ENCODE data around the gene ZMYND19. TPM values are rescaled to one million over a fixed set of nuclear protein-coding genes. Genes with fewer than 3 reads are reported as not detected.

The ZMYND19 gene
- total and polyA plus RNA-seq, 2 of the 8 experiments (the other 6 are each of a cell fraction or from before 2014, with no cell fraction given), result 42.4 to 58.7 TPM

DNA sequence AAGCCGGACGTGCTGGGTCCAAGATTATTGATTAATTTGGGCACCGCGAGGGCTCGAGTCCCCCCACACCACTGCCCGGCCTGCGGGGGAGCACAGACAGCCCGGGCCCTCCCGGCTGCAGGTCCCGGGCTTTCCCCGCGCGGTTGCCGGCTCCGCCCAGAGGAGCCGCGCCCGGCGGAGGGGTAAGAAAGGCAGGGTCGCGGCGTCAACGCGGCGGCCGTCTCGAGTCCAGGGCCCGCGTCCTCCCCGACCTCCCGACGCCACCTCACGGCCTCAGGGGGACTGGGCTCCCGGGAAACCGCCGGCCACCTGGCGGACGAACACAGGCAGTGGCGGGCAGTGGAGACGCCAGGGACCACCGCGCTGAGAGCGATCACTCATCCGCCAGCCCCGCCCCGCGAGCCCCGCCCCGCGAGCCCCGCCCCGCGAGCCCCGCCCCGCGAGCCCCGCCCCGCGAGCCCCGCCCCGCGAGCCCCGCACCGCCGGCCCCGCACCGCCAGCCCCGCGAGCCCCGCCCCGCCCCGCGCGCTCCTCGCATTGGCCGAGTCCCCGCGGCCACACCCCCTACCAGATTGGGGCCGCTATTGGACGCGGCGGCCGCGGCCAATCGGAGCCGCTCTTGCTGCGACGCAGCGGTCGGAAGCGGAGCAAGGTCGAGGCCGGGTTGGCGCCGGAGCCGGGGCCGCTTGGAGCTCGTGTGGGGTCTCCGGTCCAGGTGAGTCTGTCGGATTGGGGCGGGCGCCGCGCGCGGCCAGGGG lies 38.9 kb downstream of the ZMYND19 start, which contains the start of gene MRPL41 (continued):
- TF ChIP-seq, protein P1, sequence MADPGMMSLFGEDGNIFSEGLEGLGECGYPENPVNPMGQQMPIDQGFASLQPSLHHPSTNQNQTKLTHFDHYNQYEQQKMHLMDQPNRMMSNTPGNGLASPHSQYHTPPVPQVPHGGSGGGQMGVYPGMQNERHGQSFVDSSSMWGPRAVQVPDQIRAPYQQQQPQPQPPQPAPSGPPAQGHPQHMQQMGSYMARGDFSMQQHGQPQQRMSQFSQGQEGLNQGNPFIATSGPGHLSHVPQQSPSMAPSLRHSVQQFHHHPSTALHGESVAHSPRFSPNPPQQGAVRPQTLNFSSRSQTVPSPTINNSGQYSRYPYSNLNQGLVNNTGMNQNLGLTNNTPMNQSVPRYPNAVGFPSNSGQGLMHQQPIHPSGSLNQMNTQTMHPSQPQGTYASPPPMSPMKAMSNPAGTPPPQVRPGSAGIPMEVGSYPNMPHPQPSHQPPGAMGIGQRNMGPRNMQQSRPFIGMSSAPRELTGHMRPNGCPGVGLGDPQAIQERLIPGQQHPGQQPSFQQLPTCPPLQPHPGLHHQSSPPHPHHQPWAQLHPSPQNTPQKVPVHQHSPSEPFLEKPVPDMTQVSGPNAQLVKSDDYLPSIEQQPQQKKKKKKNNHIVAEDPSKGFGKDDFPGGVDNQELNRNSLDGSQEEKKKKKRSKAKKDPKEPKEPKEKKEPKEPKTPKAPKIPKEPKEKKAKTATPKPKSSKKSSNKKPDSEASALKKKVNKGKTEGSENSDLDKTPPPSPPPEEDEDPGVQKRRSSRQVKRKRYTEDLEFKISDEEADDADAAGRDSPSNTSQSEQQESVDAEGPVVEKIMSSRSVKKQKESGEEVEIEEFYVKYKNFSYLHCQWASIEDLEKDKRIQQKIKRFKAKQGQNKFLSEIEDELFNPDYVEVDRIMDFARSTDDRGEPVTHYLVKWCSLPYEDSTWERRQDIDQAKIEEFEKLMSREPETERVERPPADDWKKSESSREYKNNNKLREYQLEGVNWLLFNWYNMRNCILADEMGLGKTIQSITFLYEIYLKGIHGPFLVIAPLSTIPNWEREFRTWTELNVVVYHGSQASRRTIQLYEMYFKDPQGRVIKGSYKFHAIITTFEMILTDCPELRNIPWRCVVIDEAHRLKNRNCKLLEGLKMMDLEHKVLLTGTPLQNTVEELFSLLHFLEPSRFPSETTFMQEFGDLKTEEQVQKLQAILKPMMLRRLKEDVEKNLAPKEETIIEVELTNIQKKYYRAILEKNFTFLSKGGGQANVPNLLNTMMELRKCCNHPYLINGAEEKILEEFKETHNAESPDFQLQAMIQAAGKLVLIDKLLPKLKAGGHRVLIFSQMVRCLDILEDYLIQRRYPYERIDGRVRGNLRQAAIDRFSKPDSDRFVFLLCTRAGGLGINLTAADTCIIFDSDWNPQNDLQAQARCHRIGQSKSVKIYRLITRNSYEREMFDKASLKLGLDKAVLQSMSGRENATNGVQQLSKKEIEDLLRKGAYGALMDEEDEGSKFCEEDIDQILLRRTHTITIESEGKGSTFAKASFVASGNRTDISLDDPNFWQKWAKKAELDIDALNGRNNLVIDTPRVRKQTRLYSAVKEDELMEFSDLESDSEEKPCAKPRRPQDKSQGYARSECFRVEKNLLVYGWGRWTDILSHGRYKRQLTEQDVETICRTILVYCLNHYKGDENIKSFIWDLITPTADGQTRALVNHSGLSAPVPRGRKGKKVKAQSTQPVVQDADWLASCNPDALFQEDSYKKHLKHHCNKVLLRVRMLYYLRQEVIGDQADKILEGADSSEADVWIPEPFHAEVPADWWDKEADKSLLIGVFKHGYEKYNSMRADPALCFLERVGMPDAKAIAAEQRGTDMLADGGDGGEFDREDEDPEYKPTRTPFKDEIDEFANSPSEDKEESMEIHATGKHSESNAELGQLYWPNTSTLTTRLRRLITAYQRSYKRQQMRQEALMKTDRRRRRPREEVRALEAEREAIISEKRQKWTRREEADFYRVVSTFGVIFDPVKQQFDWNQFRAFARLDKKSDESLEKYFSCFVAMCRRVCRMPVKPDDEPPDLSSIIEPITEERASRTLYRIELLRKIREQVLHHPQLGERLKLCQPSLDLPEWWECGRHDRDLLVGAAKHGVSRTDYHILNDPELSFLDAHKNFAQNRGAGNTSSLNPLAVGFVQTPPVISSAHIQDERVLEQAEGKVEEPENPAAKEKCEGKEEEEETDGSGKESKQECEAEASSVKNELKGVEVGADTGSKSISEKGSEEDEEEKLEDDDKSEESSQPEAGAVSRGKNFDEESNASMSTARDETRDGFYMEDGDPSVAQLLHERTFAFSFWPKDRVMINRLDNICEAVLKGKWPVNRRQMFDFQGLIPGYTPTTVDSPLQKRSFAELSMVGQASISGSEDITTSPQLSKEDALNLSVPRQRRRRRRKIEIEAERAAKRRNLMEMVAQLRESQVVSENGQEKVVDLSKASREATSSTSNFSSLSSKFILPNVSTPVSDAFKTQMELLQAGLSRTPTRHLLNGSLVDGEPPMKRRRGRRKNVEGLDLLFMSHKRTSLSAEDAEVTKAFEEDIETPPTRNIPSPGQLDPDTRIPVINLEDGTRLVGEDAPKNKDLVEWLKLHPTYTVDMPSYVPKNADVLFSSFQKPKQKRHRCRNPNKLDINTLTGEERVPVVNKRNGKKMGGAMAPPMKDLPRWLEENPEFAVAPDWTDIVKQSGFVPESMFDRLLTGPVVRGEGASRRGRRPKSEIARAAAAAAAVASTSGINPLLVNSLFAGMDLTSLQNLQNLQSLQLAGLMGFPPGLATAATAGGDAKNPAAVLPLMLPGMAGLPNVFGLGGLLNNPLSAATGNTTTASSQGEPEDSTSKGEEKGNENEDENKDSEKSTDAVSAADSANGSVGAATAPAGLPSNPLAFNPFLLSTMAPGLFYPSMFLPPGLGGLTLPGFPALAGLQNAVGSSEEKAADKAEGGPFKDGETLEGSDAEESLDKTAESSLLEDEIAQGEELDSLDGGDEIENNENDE (IDR thresholded peaks at IDR 0.05; ENCODE audit: insufficient replicate concordance, low read length), result no peak
- TF ChIP-seq CHD1 (IDR thresholded peaks at IDR 0.05; ENCODE audit: low read depth, low read length), result no peak
- TF ChIP-seq YY1 (IDR thresholded peaks at IDR 0.05; ENCODE audit: low read depth, low read length), result no peak
- peak; percentile 15 for TF ChIP-seq TAF7 (optimal IDR thresholded peaks at IDR 0.05; ENCODE audit: borderline replicate concordance, low read depth, low read length)
- TF ChIP-seq BACH1 (IDR thresholded peaks at IDR 0.05; ENCODE audit: low read length), result 0 out of 2 replicates have a peak, but pooled peaks have one; percentile 29
- no peak for TF ChIP-seq BRCA1 (IDR thresholded peaks at IDR 0.05; ENCODE audit: low read depth, low read length)
- no peak for TF ChIP-seq SP4 (IDR thresholded peaks at IDR 0.05; ENCODE audit: low read length)
- TF ChIP-seq SAP30 (IDR thresholded peaks at IDR 0.05; ENCODE audit: insufficient read depth, insufficient replicate concordance, low read length), result no peak
- TF ChIP-seq EP300 (IDR thresholded peaks at IDR 0.05; ENCODE audit: borderline replicate concordance in 1 of 2, low read depth in 2 of 2, low read length in 2 of 2), result no peak
- TF ChIP-seq POU5F1 (IDR thresholded peaks at IDR 0.05; ENCODE audit: low read depth, low read length), result no peak

All from H1 (cell line).